GM12878 (cell line): ENCODE measurements around the gene WSCD2. TPM values are rescaled to one million over a fixed set of nuclear protein-coding genes. Genes with fewer than 3 reads are reported as not detected.

ENCODE experiments used
- ATAC-seq: fragments of 200-7000 bp; cut with Tn5 transposase; 3 replicates; pipeline ENCODE4 v1.9.1; 2020; ENCODE audit warnings: mild to moderate bottlenecking, moderate library complexity
- BruUV-seq: library from RNA; stranded (reverse); fragments of 400-500 nt; replicated peaks from 2 replicates; lab custom pipeline; 2021; lab: Mats Ljungman, UMichigan
- CTCF ChIA-PET: fragments of 300-600 bp; sonication (Branson Sonifier 250); formaldehyde crosslinking; extraction: SDS; loops from one replicate; lab custom pipeline; 2021; ENCODE audit warnings: inconsistent platforms; lab: Yijun Ruan, JAX
- POLR2A ChIA-PET: fragments of 350-600 bp; formaldehyde crosslinking; extraction: SDS; loops from one replicate; lab custom pipeline; 2021; ENCODE audit warnings: inconsistent platforms; lab: Charles Lee
- RAD21 ChIA-PET: fragments of 300-600 bp; sonication (Branson Sonifier 250); formaldehyde crosslinking; loops from one replicate; lab custom pipeline; 2023; ENCODE audit warnings: antibody characterized with exemption; ENCODE audit not compliant: unreplicated experiment; lab: Charles Lee
- SMC1A ChIA-PET: fragments of 300-600 bp; sonication (Branson Sonifier 250); formaldehyde crosslinking; loops from one replicate; lab custom pipeline; 2023; ENCODE audit not compliant: unreplicated experiment, uncharacterized antibody; lab: Charles Lee
- DNase-seq: peaks from one replicate; pipeline ENCODE4 v3.0.0-alpha.2; 2011; ENCODE audit warnings: low read depth, low spot score
- FAIRE-seq: peaks from 3 replicates; lab custom pipeline; 2011; peaks lifted over from hg19 to GRCh38; lab: Jason Lieb, UNC
- H2AFZ ChIP-seq: 2 replicates; pipeline ENCODE4 v1.6.0; 2011; ENCODE audit warnings: low read depth, low read length, control low read depth; ENCODE audit not compliant: control insufficient read depth
- H3K27ac ChIP-seq: 2 replicates; pipeline ENCODE4 v1.5.1; 2011; ENCODE audit warnings: control low read depth; ENCODE audit not compliant: control insufficient read depth, insufficient read depth
- H3K27me3 ChIP-seq, 2 experiments: replicated peaks in 1 of 2; 2 replicates each; pipeline versions ENCODE4 v1.6.0 to v1.6.1; 2011; ENCODE audit warnings: low read length in 1 of 2; ENCODE audit not compliant: control insufficient read depth in 2 of 2, insufficient read depth in 2 of 2
- H3K36me3 ChIP-seq, 2 experiments: 2 replicates each; pipeline ENCODE4 v1.5.1; 2011; ENCODE audit warnings: low read length in 1 of 2; ENCODE audit not compliant: control insufficient read depth in 2 of 2, insufficient read depth in 2 of 2
- H3K4me1 ChIP-seq: 2 replicates; pipeline ENCODE4 v1.6.1; 2011; ENCODE audit warnings: mild to moderate bottlenecking, low read length, moderate library complexity, mixed read lengths; ENCODE audit not compliant: control insufficient read depth, insufficient read depth
- H3K4me2 ChIP-seq: 2 replicates; pipeline ENCODE4 v1.6.0; 2011; ENCODE audit warnings: control low read depth; ENCODE audit not compliant: control insufficient read depth, insufficient read depth
- H3K4me3 ChIP-seq: fragments of 200-600 bp; sonication (generic); 2 replicates; pipeline ENCODE4 v1.5.1; 2016
- H3K79me2 ChIP-seq: 2 replicates; pipeline ENCODE4 v1.6.0; 2011; ENCODE audit warnings: low read length; ENCODE audit not compliant: control insufficient read depth, insufficient read depth
- H3K9ac ChIP-seq: 2 replicates; pipeline ENCODE4 v1.8.0; 2011; ENCODE audit warnings: low read length, control low read depth, mixed read lengths; ENCODE audit not compliant: control insufficient read depth, insufficient read depth
- H3K9me3 ChIP-seq: replicated peaks from 3 replicates; pipeline ENCODE4 v1.5.1; 2011; ENCODE audit warnings: mild to moderate bottlenecking, low read length; ENCODE audit not compliant: control insufficient read depth, insufficient read depth
- H4K20me1 ChIP-seq: 2 replicates; pipeline ENCODE4 v1.6.0; 2011; ENCODE audit not compliant: control insufficient read depth, insufficient read depth
- CHD1 ChIP-seq: IDR thresholded peaks from 2 replicates; pipeline ENCODE4 v1.6.1; 2012; ENCODE audit warnings: low read depth, low read length, improper control_type of control experiment
- IKZF1 ChIP-seq: fragments of 450-650 bp; conservative IDR thresholded peaks from 2 replicates; pipeline ENCODE4 v1.6.1; 2017; ENCODE audit warnings: antibody characterized with exemption, mild to moderate bottlenecking
- TAF1 ChIP-seq: IDR thresholded peaks from 2 replicates; pipeline ENCODE4 v1.6.1; 2011; ENCODE audit warnings: mild to moderate bottlenecking, low read depth, low read length, borderline replicate concordance
- TARDBP ChIP-seq: IDR thresholded peaks from 2 replicates; pipeline ENCODE4 v1.6.1; 2016; ENCODE audit warnings: borderline replicate concordance
- WGBS: methylation state at CpG from one replicate; pipeline ENCODE4 v1.1.6; 2016; ENCODE audit warnings: low lambda C conversion rate; ENCODE audit not compliant: insufficient replicate concordance, insufficient coverage; ENCODE audit errors: missing lambda C conversion rate; 5-methylcytosine and 5-hydroxymethylcytosine counted together
- in situ Hi-C: fragments of 300-500 bp; cut with MboI; formaldehyde crosslinking; loops from 9 replicates; pipeline ENCODE4 v1.14.3; 2018; ENCODE audit warnings: mixed read lengths
- intact Hi-C: fragments of 100-400 bp; cut with micrococcal nuclease; formaldehyde crosslinking; loops from one replicate; pipeline ENCODE4 v1.14.2; 2022; ENCODE audit not compliant: unreplicated experiment
- polyA plus RNA-seq, 11 experiments: library from polyadenylated mRNA; depleted of rRNA in 4 of 11; unstranded in 6 of 11; stranded (reverse) in 5 of 11; fragments of >200 nt; fragmentation: Nextera tagmentation in 4 of 11; fragmentation: Illumina TruSeq in 1 of 11; extraction: Ambion mirVana in 4 of 11; extraction: Trizol in 1 of 11; gene quantifications; 1 replicate in 1 of 11; 2 replicates in 10 of 11; pipeline versions ENCODE4 v1.2.1 to v1.2.3, GENCODE V29; 2011 to 2016; ENCODE audit warnings: inconsistent platforms in 2 of 11, missing spikeins in 2 of 11, low read depth in 1 of 11
- total RNA-seq, 4 experiments: library from RNA; depleted of rRNA in 3 of 4; stranded (reverse); fragments of >200 nt in 3 of 4; fragmentation: Illumina TruSeq in 1 of 4; extraction: Trizol in 1 of 4; gene quantifications; 2 replicates each; pipeline versions ENCODE4 v1.2.1 to v1.2.3, GENCODE V29; 2013 to 2021
- TF ChIP-seq, protein P1 (sequence below): IDR thresholded peaks from 2 replicates; pipeline ENCODE4 v1.6.1; 2012; ENCODE audit warnings: mild to moderate bottlenecking, low read depth, low read length

The WSCD2 gene
- total and polyA plus RNA-seq, 10 of the 15 experiments (the other 5 are each of a cell fraction or from before 2014, with no cell fraction given) = 0.41 TPM; not detected in 9

DNA sequence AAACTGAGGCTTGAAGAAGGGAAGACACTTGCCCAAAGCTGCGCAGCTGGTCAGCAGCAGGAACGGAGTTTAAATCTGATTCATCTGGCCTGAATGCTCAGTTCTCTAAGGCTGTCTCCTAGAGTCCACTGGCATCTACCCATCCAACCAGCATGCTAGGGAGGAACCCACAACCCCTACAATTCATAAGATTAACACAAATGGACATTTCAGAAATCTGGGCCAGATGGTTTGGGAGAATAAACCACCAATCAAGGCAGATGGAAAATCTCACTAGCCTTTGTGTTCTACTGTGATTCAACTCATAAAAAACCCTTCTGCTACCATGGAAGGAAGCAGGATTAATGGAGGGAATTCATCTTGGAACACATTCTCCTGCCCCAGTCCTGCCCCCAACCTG, 67.8 kb downstream of the WSCD2 start (continued):
- TF ChIP-seq IKZF1 (no peak), TAF1 (no peak), TARDBP (no peak)

GRCh38 chr12:108198043-108198442, 69.0 kb downstream of the WSCD2 start:
- H3K9ac ChIP-seq = no peak overlapping the region
- WGBS = 0% methylated on average over 4 of the region's 4 CpGs
- peaks cover 0 to 2% of the 10 kb centered on the region in 2 experiments; a peak in 3 of 4 replicates for H3K27me3 ChIP-seq
- no peaks in the 10 kb centered on the region for H3K36me3 ChIP-seq
- ChIA-PET POLR2A (no interaction called here), RAD21 (no interaction called here), CTCF (no interaction called here), SMC1A (no interaction called here)
- H3K4me3 ChIP-seq = no peak overlapping the region
- no peak overlapping the region for H3K4me2 ChIP-seq
- H2AFZ ChIP-seq = no peak overlapping the region
- H3K27ac ChIP-seq = no peak overlapping the region
- DNase-seq (no peak), ATAC-seq (no peak), FAIRE-seq (no peak)
- in situ Hi-C loops (no loop called here), intact Hi-C loops (loop anchor here (10.0 kb wide), 1 partner anchor 523 kb away; no protein-coding TSS in a partner anchor)
- H3K79me2 ChIP-seq = no peaks in the 10 kb centered on the region
- H3K4me1 ChIP-seq = no peaks in the 10 kb centered on the region
- H4K20me1 ChIP-seq = 0 out of 2 replicates have a peak, but pooled peaks cover 3% of the 10 kb centered on the region
- H3K9me3 ChIP-seq = no peaks in the 10 kb centered on the region
- BruUV-seq = no TSS peak
- TF ChIP-seq CHD1 = no peak
- TF ChIP-seq, protein P1, sequence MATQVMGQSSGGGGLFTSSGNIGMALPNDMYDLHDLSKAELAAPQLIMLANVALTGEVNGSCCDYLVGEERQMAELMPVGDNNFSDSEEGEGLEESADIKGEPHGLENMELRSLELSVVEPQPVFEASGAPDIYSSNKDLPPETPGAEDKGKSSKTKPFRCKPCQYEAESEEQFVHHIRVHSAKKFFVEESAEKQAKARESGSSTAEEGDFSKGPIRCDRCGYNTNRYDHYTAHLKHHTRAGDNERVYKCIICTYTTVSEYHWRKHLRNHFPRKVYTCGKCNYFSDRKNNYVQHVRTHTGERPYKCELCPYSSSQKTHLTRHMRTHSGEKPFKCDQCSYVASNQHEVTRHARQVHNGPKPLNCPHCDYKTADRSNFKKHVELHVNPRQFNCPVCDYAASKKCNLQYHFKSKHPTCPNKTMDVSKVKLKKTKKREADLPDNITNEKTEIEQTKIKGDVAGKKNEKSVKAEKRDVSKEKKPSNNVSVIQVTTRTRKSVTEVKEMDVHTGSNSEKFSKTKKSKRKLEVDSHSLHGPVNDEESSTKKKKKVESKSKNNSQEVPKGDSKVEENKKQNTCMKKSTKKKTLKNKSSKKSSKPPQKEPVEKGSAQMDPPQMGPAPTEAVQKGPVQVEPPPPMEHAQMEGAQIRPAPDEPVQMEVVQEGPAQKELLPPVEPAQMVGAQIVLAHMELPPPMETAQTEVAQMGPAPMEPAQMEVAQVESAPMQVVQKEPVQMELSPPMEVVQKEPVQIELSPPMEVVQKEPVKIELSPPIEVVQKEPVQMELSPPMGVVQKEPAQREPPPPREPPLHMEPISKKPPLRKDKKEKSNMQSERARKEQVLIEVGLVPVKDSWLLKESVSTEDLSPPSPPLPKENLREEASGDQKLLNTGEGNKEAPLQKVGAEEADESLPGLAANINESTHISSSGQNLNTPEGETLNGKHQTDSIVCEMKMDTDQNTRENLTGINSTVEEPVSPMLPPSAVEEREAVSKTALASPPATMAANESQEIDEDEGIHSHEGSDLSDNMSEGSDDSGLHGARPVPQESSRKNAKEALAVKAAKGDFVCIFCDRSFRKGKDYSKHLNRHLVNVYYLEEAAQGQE = peak; percentile 72; the same call in 1 of the 2 replicates
